ENCODE data around the gene BGN. TPM values are rescaled to one million over a fixed set of nuclear protein-coding genes. Genes with fewer than 3 reads are reported as not detected.
A peak's percentile ranks its signal among the peaks of the same experiment; 100 is the strongest.

BGN gene
- total RNA-seq, 1 experiment from 2014 or later = not detected

DNA sequence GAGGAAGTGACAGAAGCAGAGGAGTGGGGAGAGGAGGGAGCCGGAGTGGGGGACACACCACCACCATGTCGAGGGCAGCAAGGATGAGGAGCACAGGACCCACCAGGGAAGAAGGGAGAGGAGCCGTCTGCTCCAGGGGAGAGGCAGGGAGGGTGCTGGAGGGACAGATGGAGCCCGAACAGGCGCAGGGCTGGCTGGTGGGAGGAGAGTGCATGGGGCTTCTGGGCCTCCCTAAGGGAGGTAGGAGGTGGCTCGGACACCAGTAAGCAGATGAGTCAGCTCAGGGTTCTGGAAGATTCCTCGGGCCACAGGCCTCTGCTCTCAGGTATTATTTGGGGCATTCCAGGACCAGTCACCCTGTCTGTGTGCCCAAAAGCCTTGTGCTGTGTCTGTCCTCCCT, 52.4 kb downstream of the BGN start:
- peaks cover 64% of the 10 kb centered on the region for H3K27me3 Mint-ChIP-seq (ENCODE audit: unreplicated experiment)
- H3K4me1 Mint-ChIP-seq (ENCODE audit: low read depth, unreplicated experiment) = no peaks in the 10 kb centered on the region
- H3K27ac Mint-ChIP-seq (ENCODE audit: unreplicated experiment) = no peak overlapping the region
- TF ChIP-seq CTCF (IDR thresholded peaks at IDR 0.05; ENCODE audit: unreplicated experiment) = no peak
- no peak for DNase-seq
- intact Hi-C loops (cut with micrococcal nuclease; ENCODE audit: unreplicated experiment) = no loop called here
- no TSS peak for BruUV-seq (replicated peaks)
- no peaks in the 10 kb centered on the region for H3K36me3 Mint-ChIP-seq (ENCODE audit: insufficient read depth, unreplicated experiment)
- H3K9me3 Mint-ChIP-seq (ENCODE audit: low read depth, unreplicated experiment) = no peaks in the 10 kb centered on the region
- H3K4me3 Mint-ChIP-seq (ENCODE audit: low read depth, unreplicated experiment) = no peak overlapping the region
- CTCF ChIA-PET = no interaction called here

DNA sequence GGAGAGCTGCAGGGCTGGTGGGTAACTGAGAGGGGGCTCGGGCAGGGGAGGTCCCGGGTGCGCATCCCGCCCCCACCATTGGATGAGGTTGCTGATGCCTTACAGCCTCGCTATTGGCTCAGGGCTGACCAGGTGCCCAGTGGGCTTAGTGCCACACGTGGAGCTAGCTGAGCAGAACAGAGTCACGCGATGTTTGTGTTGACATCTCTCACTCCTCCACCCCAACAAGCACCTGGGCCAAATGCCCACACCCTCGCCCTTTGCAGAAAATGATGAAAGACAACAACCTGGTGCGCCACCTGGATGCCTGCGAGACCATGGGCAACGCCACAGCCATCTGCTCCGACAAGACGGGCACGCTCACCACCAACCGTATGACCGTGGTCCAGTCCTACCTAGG, 54.5 kb downstream of the BGN start:
- Mint-ChIP-seq H3K4me3 (ENCODE audit: low read depth, unreplicated experiment) (no peak overlapping the region), H3K4me1 (ENCODE audit: low read depth, unreplicated experiment) (no peaks in the 10 kb centered on the region), H3K9me3 (ENCODE audit: low read depth, unreplicated experiment) (no peaks in the 10 kb centered on the region), H3K27me3 (ENCODE audit: unreplicated experiment) (peaks cover 85% of the 10 kb centered on the region), H3K27ac (ENCODE audit: unreplicated experiment) (no peak overlapping the region), H3K36me3 (ENCODE audit: insufficient read depth, unreplicated experiment) (no peaks in the 10 kb centered on the region)
- CTCF ChIA-PET = interaction anchor here (1.3 kb wide), 1 partner anchor 118 kb away, joined by 6 read pairs; no protein-coding TSS in a partner anchor
- intact Hi-C loops (cut with micrococcal nuclease; ENCODE audit: unreplicated experiment) = no loop called here
- BruUV-seq (replicated peaks) = no TSS peak
- DNase-seq = no peak
- no peak for TF ChIP-seq CTCF (IDR thresholded peaks at IDR 0.05; ENCODE audit: unreplicated experiment)

GRCh38 chrX:153549807-153550206, 55.0 kb downstream of the BGN start:
- no peak overlapping the region for H3K4me3 Mint-ChIP-seq (ENCODE audit: low read depth, unreplicated experiment)
- H3K36me3 Mint-ChIP-seq (ENCODE audit: insufficient read depth, unreplicated experiment) = no peaks in the 10 kb centered on the region
- no peaks in the 10 kb centered on the region for H3K9me3 Mint-ChIP-seq (ENCODE audit: low read depth, unreplicated experiment)
- TF ChIP-seq CTCF (IDR thresholded peaks at IDR 0.05; ENCODE audit: unreplicated experiment) = peak; percentile 33
- no peak overlapping the region for H3K27ac Mint-ChIP-seq (ENCODE audit: unreplicated experiment)
- intact Hi-C loops (cut with micrococcal nuclease; ENCODE audit: unreplicated experiment) = no loop called here
- BruUV-seq (replicated peaks) = no TSS peak
- H3K27me3 Mint-ChIP-seq (ENCODE audit: unreplicated experiment) = peaks cover 90% of the 10 kb centered on the region
- no peak for DNase-seq
- CTCF ChIA-PET = interaction anchor here (1.3 kb wide), 1 partner anchor 118 kb away, joined by 6 read pairs; no protein-coding TSS in a partner anchor
- no peaks in the 10 kb centered on the region for H3K4me1 Mint-ChIP-seq (ENCODE audit: low read depth, unreplicated experiment)

DNA sequence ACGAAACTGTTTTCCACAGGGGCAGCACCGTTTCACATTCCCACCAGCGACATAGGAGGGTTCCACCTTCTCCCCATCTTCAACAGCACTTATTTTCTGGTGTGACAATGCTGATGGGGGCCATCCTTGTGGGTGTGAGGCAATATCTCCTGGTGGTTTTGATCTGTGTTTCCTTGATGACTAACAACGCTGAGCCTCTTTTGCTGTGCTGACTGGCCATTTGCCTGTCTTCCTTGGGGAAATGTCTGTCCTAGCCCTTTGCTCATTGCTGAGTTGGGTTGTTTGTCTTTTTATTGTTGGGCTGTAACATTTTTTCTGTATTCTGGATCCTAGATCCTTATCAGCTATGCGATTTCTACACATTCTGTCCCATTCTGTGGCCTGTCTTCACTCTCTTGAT, 56.4 kb downstream of the BGN start:
- no peaks in the 10 kb centered on the region for H3K4me1 Mint-ChIP-seq (ENCODE audit: low read depth, unreplicated experiment)
- H3K27ac Mint-ChIP-seq (ENCODE audit: unreplicated experiment) = no peak overlapping the region
- CTCF ChIA-PET = no interaction called here
- no peak overlapping the region for H3K4me3 Mint-ChIP-seq (ENCODE audit: low read depth, unreplicated experiment)
- H3K36me3 Mint-ChIP-seq (ENCODE audit: insufficient read depth, unreplicated experiment) = no peaks in the 10 kb centered on the region
- no peaks in the 10 kb centered on the region for H3K9me3 Mint-ChIP-seq (ENCODE audit: low read depth, unreplicated experiment)
- BruUV-seq (replicated peaks) = no TSS peak
- no peak for DNase-seq
- peaks cover 100% of the 10 kb centered on the region for H3K27me3 Mint-ChIP-seq (ENCODE audit: unreplicated experiment)
- intact Hi-C loops (cut with micrococcal nuclease; ENCODE audit: unreplicated experiment) = no loop called here
- TF ChIP-seq CTCF (IDR thresholded peaks at IDR 0.05; ENCODE audit: unreplicated experiment) = no peak

Measured in Calu3 (cell line).